GM20000 (cell line): Measurements from ENCODE around the gene RNF121.

Source experiments
- DNase-seq: peaks from one replicate; pipeline ENCODE4 v3.0.0; 2012; ENCODE audit warnings: low spot score
- CTCF ChIP-seq: IDR thresholded peaks from 2 replicates; pipeline ENCODE4 v1.5.1; 2012; ENCODE audit warnings: mild to moderate bottlenecking, control low read depth; ENCODE audit errors: extremely low read depth, missing control alignments

Gene RNF121

DNA sequence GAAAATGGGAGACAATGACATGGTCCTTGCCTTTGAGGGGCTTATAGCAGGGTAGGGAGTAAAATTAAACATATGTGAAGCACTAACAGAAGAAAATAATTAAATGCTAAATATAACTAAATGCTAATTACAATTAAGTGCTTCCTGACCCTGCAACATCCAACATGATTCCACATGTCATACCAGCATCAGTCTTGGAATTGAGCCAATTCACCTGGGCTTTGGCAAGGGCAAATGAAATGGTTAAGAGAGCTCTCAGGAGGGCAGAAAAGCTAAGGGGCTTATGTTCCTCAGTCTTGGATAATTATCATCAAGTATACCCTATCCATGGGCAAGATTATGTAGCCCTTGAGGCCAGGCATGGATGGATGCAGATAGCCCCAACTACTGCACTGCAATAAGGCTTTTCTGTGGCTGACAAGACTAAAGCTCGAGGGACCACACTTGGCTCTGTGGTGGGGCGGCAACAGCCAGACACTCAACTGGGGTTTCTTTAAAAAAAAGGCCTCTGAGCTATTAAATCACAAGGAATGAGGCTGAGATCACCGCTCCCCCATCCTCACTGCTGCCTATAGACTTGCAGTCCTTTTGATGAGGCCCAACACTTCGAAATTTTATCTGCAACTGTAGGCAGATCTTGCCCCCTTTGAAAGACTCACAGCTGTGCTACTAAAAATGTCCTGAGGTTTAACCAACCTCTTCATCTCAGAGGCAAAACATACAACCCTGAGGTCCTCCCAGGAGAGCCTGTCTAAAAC, 108.9 kb downstream of the RNF121 start:
- TF ChIP-seq CTCF: no peak
- DNase-seq: no peak

DNA sequence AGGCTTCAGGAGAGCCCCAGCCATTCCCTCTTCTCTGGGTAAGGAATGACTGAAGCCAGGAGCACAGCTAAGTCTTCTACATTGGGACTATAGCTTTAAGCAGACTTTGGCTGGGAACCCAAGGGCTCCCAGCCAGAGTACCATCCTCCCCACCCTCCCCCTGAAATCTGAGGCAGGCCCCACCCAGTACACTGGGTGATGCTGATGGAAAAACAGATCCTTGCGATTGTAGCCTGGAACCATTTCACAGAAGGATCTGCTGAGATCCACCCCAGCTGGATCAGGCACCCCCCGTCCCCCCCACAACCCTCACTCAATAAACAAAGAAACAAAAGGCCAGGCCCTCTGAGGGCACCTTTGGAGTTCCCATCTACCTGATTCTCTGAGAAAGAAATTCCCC, 109.6 kb downstream of the RNF121 start:
- no peak for DNase-seq
- no peak for TF ChIP-seq CTCF

DNA sequence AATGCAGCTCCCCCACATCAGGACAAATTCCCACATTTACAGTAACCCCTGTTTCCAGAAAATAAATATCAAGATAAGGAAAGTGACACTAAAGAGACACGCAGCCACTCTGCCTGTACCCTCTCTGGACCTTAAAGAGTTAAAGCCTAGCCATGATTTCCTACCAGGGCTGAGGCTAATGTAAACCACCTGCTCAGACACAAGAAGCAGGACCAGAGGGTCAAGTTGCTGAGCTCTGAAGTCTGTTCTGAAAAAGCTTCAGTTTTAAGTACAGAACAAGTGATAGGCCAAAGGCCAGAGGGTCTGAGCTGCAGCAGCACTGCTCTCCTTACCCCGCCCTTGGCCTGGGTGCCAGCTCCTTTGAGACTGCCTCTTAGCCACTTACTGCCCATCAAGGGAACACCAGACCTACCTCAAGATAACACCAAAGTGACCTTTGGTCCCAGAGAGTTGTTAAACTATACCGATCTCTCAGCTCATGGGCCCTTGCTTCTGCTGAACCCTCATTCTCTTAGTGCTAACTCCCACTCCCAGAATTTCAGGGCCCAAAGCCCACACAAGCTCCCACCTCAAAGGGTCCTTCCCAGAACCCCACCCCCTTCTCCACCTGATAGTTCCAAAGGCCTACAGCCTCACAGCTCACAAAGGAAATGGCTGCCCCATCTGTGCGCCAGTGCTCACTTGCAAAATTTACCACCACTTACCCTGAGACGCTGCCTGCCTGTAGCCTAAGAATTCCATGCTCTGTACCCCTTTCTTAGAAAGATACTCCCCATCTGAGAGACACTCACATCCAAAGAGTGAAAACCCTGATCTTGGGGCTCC, 110.4 kb downstream of the RNF121 start:
- TF ChIP-seq CTCF: no peak
- no peak for DNase-seq

DNA sequence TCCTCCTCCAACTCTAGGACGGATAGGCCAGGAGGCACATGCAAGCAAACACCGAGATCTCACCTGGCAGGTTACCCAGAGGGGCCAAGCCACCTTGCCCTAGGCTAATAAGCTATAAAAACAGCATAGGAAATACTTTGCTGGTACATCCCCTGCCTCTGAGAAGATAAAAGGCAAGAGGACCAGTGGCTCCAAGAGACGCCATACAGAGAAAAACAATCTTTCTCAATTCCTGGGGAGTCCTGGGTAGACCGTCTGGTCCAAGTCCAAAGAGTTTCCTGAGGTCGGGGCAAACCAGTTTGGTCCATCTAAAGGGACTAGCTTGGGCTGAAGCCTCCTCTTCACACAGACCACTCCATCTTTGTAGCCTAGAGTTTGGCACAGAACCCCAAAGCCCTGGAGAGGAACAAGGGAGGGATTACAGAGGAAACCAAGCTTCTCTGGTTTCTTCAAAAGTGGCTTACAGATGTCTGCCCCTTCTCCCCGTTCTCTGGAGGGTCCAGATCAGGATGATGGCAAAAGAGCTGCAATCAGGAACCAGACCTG, 111.1 kb downstream of the RNF121 start:
- DNase-seq: no peak
- TF ChIP-seq CTCF: no peak

GRCh38 chr11:72040491-72041363, 111.9 kb downstream of the RNF121 start:
- no peak for TF ChIP-seq CTCF
- DNase-seq: peak; percentile 55

- no peak for DNase-seq
- no peak for TF ChIP-seq CTCF
These were observed 112.7 kb downstream of the RNF121 start for GRCh38 chr11:72041364-72042063.
